Activated naive CD4-positive, alpha-beta T cell treated with anti-CD3 and anti-CD28 coated beads, Interleukin-2, amount 10 ng/mL, durations not matched to agents 5 hours and 36 hours (primary cell): ENCODE data around the gene PDLIM3. TPM values are rescaled to one million over a fixed set of nuclear protein-coding genes. Genes with fewer than 3 reads are reported as not detected.

Experiments
- total RNA-seq, 2 experiments: library from RNA; stranded (reverse); gene quantifications; one replicate each; pipeline ENCODE4 v1.2.3, GENCODE V29; 2021

The PDLIM3 gene, protein sequence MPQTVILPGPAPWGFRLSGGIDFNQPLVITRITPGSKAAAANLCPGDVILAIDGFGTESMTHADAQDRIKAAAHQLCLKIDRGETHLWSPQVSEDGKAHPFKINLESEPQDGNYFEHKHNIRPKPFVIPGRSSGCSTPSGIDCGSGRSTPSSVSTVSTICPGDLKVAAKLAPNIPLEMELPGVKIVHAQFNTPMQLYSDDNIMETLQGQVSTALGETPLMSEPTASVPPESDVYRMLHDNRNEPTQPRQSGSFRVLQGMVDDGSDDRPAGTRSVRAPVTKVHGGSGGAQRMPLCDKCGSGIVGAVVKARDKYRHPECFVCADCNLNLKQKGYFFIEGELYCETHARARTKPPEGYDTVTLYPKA
- total RNA-seq, result not detected

DNA sequence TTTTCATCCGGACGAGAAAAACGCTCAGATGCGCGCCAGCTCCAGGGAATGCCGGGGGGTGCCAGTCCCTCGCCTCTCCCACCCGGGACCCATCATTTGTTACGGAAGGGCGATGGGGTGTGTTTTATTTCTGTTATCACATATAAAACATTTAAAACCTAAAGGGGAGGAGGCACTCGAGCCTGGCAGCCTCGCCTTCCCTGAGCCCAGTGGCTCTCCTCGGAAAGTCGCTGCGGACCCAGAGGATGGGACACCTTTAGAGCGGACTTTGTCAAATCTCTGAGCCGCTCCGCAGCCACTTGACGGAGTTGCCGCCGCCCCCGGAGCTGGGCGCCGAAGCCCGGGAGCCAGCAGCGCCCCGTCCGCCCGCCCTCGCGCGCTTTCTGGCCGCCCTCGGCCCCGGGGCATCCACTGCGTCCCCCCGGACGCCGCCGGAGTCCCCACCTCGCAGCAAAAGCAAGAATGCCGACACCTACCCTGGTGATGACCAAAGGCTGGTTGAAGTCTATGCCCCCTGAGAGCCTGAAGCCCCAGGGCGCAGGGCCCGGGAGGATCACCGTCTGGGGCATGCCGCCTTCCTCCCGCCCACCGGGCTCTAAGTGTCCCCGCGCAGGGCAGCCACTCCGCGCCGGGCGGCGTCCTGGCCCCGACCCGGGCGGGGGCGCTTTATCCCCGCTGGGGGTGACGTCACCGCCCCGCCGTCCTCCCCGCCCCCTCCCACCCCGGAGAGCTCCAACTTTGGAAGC is at the start of gene PDLIM3:
Gene PDLIM3, minus strand, starts transcription at position 642 of the 746 bp plus-strand sequence. Its CDS starts 73 bp downstream, at position 569.

DNA sequence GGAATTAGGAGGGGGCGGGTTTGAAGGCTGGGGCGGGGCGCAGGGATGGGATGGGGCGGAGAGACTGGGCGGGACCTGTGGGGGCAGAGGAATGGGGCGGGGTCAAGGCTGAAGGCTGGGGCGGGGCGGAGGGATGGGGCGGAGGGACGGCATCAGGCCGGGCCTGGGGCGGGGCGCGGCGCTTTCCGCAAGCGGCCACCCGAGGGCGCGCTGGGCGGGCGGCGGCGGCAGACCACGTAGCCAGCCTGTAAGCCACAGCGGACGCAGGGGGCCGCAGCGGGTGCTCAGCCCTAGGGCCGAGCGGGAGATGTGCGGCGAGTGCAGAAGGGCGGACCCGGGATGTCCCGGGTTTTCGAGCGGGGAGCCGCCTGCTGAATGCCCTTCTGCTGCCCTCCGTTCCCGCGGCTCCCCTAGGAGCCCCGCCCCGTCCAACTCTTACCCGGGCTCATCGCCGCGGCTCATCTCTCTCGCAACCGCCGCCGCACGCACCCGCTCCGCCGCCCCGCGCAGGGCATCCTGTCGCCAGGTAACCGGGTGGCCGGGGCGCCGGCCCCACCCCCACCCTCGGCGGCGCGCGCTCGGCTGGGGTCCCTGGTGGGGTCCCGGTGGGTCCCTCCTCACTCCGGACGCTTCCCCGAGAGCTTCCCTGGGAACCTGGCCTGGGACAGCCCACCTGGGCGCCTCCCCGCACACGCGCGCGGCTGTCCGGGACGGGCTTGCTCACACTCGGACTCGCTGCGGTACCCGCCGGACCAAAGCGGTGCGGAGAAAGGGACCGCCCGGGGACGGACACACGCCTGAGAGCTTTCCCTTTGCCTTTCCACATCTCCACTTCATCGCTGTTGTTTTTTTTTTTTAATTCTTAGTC is 63.8 kb downstream of the PDLIM3 start, which contains the start of gene CCDC110:
Gene CCDC110, minus strand, starts transcription at position 499 of the 868 bp plus-strand sequence. Its CDS starts 50 bp downstream, at position 449.

Other genes starting within 250 kb of the PDLIM3 start
- under 1 TPM; 0.63 to 0.70 TPM for gene LRP2BP, start 139.6 kb downstream of the PDLIM3 start, total RNA-seq
- gene ANKRD37, start 138.7 kb downstream of the PDLIM3 start, total RNA-seq, result 10 to 100 TPM; 18.1 to 19.6 TPM
- gene UFSP2, start 109.5 kb downstream of the PDLIM3 start, total RNA-seq, result 10 to 100 TPM; 20.0 to 21.0 TPM
- not detected for gene CCDC110, start 63.8 kb downstream of the PDLIM3 start, total RNA-seq